Activated CD4-positive, alpha-beta T cell treated with anti-CD3 and anti-CD28 coated beads for 36 hours (primary cell): ENCODE measurements around the gene KANSL3. TPM values are rescaled to one million over a fixed set of nuclear protein-coding genes. Genes with fewer than 3 reads are reported as not detected.
"Not testable (repeated sequence)": the region's sequence is repeated elsewhere in the genome, so short reads cannot be mapped to it uniquely, and the experiment has no call there.

Source experiments
- ATAC-seq: fragments of 200-7000 bp; cut with Tn5 transposase; one replicate; pipeline ENCODE4 v1.10.0; 2021; ENCODE audit warnings: mild to moderate bottlenecking, moderate library complexity
- CTCF ChIA-PET: fragments of 350-600 bp; sonication (Branson Sonifier 250); formaldehyde crosslinking; loops from one replicate; lab custom pipeline; 2021; ENCODE audit warnings: antibody characterized with exemption; lab: Charles Lee
- POLR2A ChIA-PET: fragments of 350-600 bp; sonication (Branson Sonifier 250); formaldehyde crosslinking; loops from one replicate; lab custom pipeline; 2021; ENCODE audit warnings: antibody characterized with exemption, inconsistent platforms; lab: Charles Lee
- DNase-seq: peaks from one replicate; pipeline ENCODE4 v3.0.0-alpha.2; 2020
- H3K27ac Mint-ChIP-seq: one replicate; pipeline ENCODE4 v1.8.0; 2021; ENCODE audit warnings: mixed read lengths
- H3K27me3 Mint-ChIP-seq: one replicate; pipeline ENCODE4 v1.8.0; 2021; ENCODE audit warnings: mixed read lengths
- H3K36me3 Mint-ChIP-seq: one replicate; pipeline ENCODE4 v1.8.0; 2021; ENCODE audit warnings: low read depth, mixed read lengths
- H3K4me1 Mint-ChIP-seq: one replicate; pipeline ENCODE4 v1.8.0; 2021; ENCODE audit warnings: mixed read lengths
- H3K4me3 Mint-ChIP-seq: one replicate; pipeline ENCODE4 v1.8.0; 2021; ENCODE audit warnings: mild to moderate bottlenecking, moderate library complexity, mixed read lengths
- H3K9me3 Mint-ChIP-seq: one replicate; pipeline ENCODE4 v1.8.0; 2021; ENCODE audit warnings: low read depth, mixed read lengths
- intact Hi-C, 2 experiments: fragments of 100-400 bp; cut with DNase I in 1 of 2; cut with micrococcal nuclease in 1 of 2; formaldehyde crosslinking; loops; one replicate each; pipeline versions ENCODE4 v1.14.2 to v1.15.1; 2022 to 2024; cut with DNase I, micrococcal nuclease
- total RNA-seq, 2 experiments: library from RNA; stranded (reverse); gene quantifications; one replicate each; pipeline ENCODE4 v1.2.3, GENCODE V29; 2021

KANSL3 gene
- total RNA-seq, 2 experiments from 2014 or later, result 33.9 to 39.1 TPM

GRCh38 chr2:96669539-96670215 is 31.6 kb upstream of the KANSL3 start:
- CTCF ChIA-PET, result no interaction called here
- no peak for ATAC-seq

GRCh38 chr2:96668771-96669170 is 30.7 kb upstream of the KANSL3 start:
- CTCF ChIA-PET, result no interaction called here
- intact Hi-C loops, result no loop called here
- Mint-ChIP-seq H3K27me3 (no peaks in the 10 kb centered on the region), H3K4me1 (no peaks in the 10 kb centered on the region), H3K4me3 (no peak overlapping the region), H3K36me3 (no peaks in the 10 kb centered on the region), H3K27ac (no peak overlapping the region), H3K9me3 (peaks cover 1% of the 10 kb centered on the region)
- ATAC-seq, result no peak
- no peak for DNase-seq
- POLR2A ChIA-PET, result no interaction called here

More at GRCh38 chr2:96669539-96670215, 31.6 kb upstream of the KANSL3 start:
- no peak overlapping the region for H3K4me3 Mint-ChIP-seq
- H3K36me3 Mint-ChIP-seq, result no peaks in the 10 kb centered on the region
- H3K9me3 Mint-ChIP-seq, result no peaks in the 10 kb centered on the region
- DNase-seq, result no peak
- H3K4me1 Mint-ChIP-seq, result no peaks in the 10 kb centered on the region
- intact Hi-C loops, result no loop called here
- no peaks in the 10 kb centered on the region for H3K27me3 Mint-ChIP-seq
- POLR2A ChIA-PET, result no interaction called here
- H3K27ac Mint-ChIP-seq, result no peak overlapping the region

GRCh38 chr2:96665717-96666116 is 27.6 kb upstream of the KANSL3 start:
- H3K27me3 Mint-ChIP-seq, ATAC-seq, H3K27ac Mint-ChIP-seq, H3K4me3 Mint-ChIP-seq, H3K9me3 Mint-ChIP-seq, H3K36me3 Mint-ChIP-seq, intact Hi-C loops, DNase-seq, H3K4me1 Mint-ChIP-seq: not testable (repeated sequence)
- POLR2A ChIA-PET, result interaction anchor here (0.6 kb wide), 1 partner anchor 155 kb away, joined by 3 read pairs; no protein-coding TSS in a partner anchor
- CTCF ChIA-PET, result interaction anchor here (1.2 kb wide), 1 partner anchor 14 kb away, joined by 3 read pairs; no protein-coding TSS in a partner anchor

- ChIA-PET CTCF (interaction anchor here (1.2 kb wide), 1 partner anchor 14 kb away, joined by 3 read pairs; no protein-coding TSS in a partner anchor), POLR2A (no interaction called here)
- ATAC-seq (no peak), DNase-seq (no peak)
- Mint-ChIP-seq H3K9me3 (peaks cover 1% of the 10 kb centered on the region), H3K4me3 (no peak overlapping the region), H3K4me1 (no peaks in the 10 kb centered on the region), H3K36me3 (no peaks in the 10 kb centered on the region), H3K27ac (no peak overlapping the region), H3K27me3 (no peaks in the 10 kb centered on the region)
- intact Hi-C loops, result no loop called here
Observed at GRCh38 chr2:96665083-96665569, 27.0 kb upstream of the KANSL3 start.

GRCh38 chr2:96664366-96664925 is 26.3 kb upstream of the KANSL3 start:
- no peaks in the 10 kb centered on the region for H3K36me3 Mint-ChIP-seq
- no peak overlapping the region for H3K27ac Mint-ChIP-seq
- no peak overlapping the region for H3K4me3 Mint-ChIP-seq
- ATAC-seq, result no peak
- no peaks in the 10 kb centered on the region for H3K27me3 Mint-ChIP-seq
- ChIA-PET POLR2A (no interaction called here), CTCF (interaction anchor here (1.1 to 1.2 kb wide), 2 partner anchors 15 to 50 kb away, joined by 3 read pairs; no protein-coding TSS in a partner anchor)
- DNase-seq, result no peak
- intact Hi-C loops, result no loop called here
- H3K9me3 Mint-ChIP-seq, result peaks cover 1% of the 10 kb centered on the region
- H3K4me1 Mint-ChIP-seq, result no peaks in the 10 kb centered on the region

- H3K36me3 Mint-ChIP-seq, result no peaks in the 10 kb centered on the region
- no peak overlapping the region for H3K27ac Mint-ChIP-seq
- DNase-seq (no peak), ATAC-seq (no peak)
- intact Hi-C loops, result no loop called here
- H3K4me1 Mint-ChIP-seq, result no peaks in the 10 kb centered on the region
- peaks cover 1% of the 10 kb centered on the region for H3K9me3 Mint-ChIP-seq
- ChIA-PET POLR2A (no interaction called here), CTCF (interaction anchor here (1.1 kb wide), 1 partner anchor 51 kb away, joined by 3 read pairs; no protein-coding TSS in a partner anchor)
- no peak overlapping the region for H3K4me3 Mint-ChIP-seq
- no peaks in the 10 kb centered on the region for H3K27me3 Mint-ChIP-seq
Observed at GRCh38 chr2:96663829-96664228, 25.7 kb upstream of the KANSL3 start.

GRCh38 chr2:96663177-96663576 is 25.1 kb upstream of the KANSL3 start:
- Mint-ChIP-seq H3K36me3 (no peaks in the 10 kb centered on the region), H3K27me3 (no peaks in the 10 kb centered on the region), H3K27ac (no peak overlapping the region), H3K9me3 (peaks cover 1% of the 10 kb centered on the region), H3K4me3 (no peak overlapping the region), H3K4me1 (no peaks in the 10 kb centered on the region)
- CTCF ChIA-PET, result interaction anchor here (0.7 to 1.2 kb wide), 3 partner anchors 51 to 489 kb away, joined by 3 to 4 read pairs (median 3); no protein-coding TSS in a partner anchor
- DNase-seq, result no peak
- POLR2A ChIA-PET, result no interaction called here
- no peak for ATAC-seq
- intact Hi-C loops, result no loop called here

- Mint-ChIP-seq H3K4me1 (no peaks in the 10 kb centered on the region), H3K27me3 (no peaks in the 10 kb centered on the region), H3K4me3 (no peak overlapping the region), H3K9me3 (peaks cover 1% of the 10 kb centered on the region), H3K27ac (no peak overlapping the region), H3K36me3 (no peaks in the 10 kb centered on the region)
- POLR2A ChIA-PET, result no interaction called here
- CTCF ChIA-PET, result interaction anchor here (1.2 kb wide), 1 partner anchor 58 kb away, joined by 3 read pairs; no protein-coding TSS in a partner anchor
- intact Hi-C loops, result no loop called here
- no peak for DNase-seq
- ATAC-seq, result no peak
Observed at GRCh38 chr2:96662360-96662759, 24.2 kb upstream of the KANSL3 start.

- DNase-seq, result no peak
- CTCF ChIA-PET, result no interaction called here
- no peak for ATAC-seq
Observed at GRCh38 chr2:96661324-96661723, 23.2 kb upstream of the KANSL3 start.

GRCh38 chr2:96656540-96656939 is 18.4 kb upstream of the KANSL3 start:
- intact Hi-C loops, result no loop called here
- Mint-ChIP-seq H3K4me1 (no peaks in the 10 kb centered on the region), H3K9me3 (no peaks in the 10 kb centered on the region), H3K4me3 (no peak overlapping the region), H3K27ac (no peak overlapping the region), H3K27me3 (no peaks in the 10 kb centered on the region), H3K36me3 (no peaks in the 10 kb centered on the region)
- DNase-seq (no peak), ATAC-seq (no peak)
- CTCF ChIA-PET, result interaction anchor here (1.4 kb wide), 1 partner anchor 16 kb away, joined by 3 read pairs; no protein-coding TSS in a partner anchor
- POLR2A ChIA-PET, result no interaction called here

More at GRCh38 chr2:96661324-96661723, 23.2 kb upstream of the KANSL3 start:
- no peak overlapping the region for H3K4me3 Mint-ChIP-seq
- peaks cover 1% of the 10 kb centered on the region for H3K9me3 Mint-ChIP-seq
- intact Hi-C loops, result no loop called here
- no peaks in the 10 kb centered on the region for H3K4me1 Mint-ChIP-seq
- H3K36me3 Mint-ChIP-seq, result no peaks in the 10 kb centered on the region
- no peak overlapping the region for H3K27ac Mint-ChIP-seq
- POLR2A ChIA-PET, result no interaction called here
- H3K27me3 Mint-ChIP-seq, result no peaks in the 10 kb centered on the region

- POLR2A ChIA-PET, result no interaction called here
Observed at GRCh38 chr2:96655526-96655925, 17.4 kb upstream of the KANSL3 start.

More at GRCh38 chr2:96655526-96655925, 17.4 kb upstream of the KANSL3 start:
- Mint-ChIP-seq H3K27ac (no peak overlapping the region), H3K4me3 (no peak overlapping the region), H3K9me3 (no peaks in the 10 kb centered on the region), H3K4me1 (no peaks in the 10 kb centered on the region), H3K36me3 (no peaks in the 10 kb centered on the region), H3K27me3 (no peaks in the 10 kb centered on the region)
- no peak for ATAC-seq
- DNase-seq, result no peak
- intact Hi-C loops, result no loop called here
- CTCF ChIA-PET, result interaction anchor here (1.4 kb wide), 1 partner anchor 15 kb away, joined by 3 read pairs; no protein-coding TSS in a partner anchor
